Measurements from ENCODE around the gene PER3.

GRCh38 chr1:7885513-7886404 lies 101.7 kb downstream of the PER3 start:
- TF ChIP-seq CTCF (optimal IDR thresholded peaks at IDR 0.05 in 1 of 3, IDR thresholded peaks at IDR 0.05 in 1 of 3, conservative IDR thresholded peaks at IDR 0.05 in 1 of 3; ENCODE audit: extremely low read depth in 1 of 3, insufficient read depth in 2 of 3, low read length in 3 of 3), result no peak
- no peak for TF ChIP-seq EZH2 (IDR thresholded peaks at IDR 0.05; ENCODE audit: low read length)
